GM21825 (cell line): ENCODE data around the gene ARCN1.
"Not testable (repeated sequence)": the region's sequence is repeated elsewhere in the genome, so short reads cannot be mapped to it uniquely, and the experiment has no call there.

Source experiments
- ATAC-seq: cut with Tn5 transposase; IDR thresholded peaks from one replicate; pipeline ENCODE4 v1.9.1; 2021; ENCODE audit warnings: mild to moderate bottlenecking, moderate library complexity; ENCODE audit not compliant: unreplicated experiment

ARCN1 gene

DNA sequence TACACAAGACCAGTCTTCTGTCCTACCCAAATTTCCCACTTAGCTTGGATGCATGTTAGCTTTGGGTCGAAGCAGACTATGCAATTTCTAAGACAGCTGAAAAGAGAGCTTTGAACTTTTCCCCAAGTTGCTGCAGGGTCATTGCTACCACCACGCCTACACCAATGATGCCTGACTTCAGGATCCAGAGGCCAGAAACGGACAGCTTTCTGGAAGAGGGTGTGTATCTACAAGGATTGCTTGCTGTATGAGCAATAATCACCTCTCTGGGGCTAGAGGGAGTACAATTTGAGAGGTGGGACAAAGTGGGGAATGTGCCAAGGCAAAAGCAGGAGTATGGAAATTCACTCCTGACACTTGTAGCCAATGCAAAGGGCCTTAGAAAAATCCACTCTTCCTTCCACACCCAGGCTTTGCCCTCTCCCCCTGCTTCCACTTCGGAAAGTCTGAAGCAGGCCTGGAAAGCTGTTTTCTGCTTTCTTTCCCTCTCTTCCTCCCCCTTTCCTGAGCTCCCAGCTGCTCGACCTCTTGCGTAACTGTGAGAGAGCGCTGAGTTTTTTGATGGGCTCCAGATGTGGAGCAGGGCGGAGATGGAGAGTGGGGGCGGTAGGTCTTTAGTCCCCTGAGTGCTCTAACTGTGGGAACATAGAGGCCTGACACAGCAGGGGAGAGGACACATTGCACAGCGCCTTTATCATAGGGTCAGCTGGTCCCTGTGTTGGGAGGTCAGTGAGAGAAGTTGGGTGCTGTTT is 33.1 kb downstream of the ARCN1 start:
- no peak for ATAC-seq

DNA sequence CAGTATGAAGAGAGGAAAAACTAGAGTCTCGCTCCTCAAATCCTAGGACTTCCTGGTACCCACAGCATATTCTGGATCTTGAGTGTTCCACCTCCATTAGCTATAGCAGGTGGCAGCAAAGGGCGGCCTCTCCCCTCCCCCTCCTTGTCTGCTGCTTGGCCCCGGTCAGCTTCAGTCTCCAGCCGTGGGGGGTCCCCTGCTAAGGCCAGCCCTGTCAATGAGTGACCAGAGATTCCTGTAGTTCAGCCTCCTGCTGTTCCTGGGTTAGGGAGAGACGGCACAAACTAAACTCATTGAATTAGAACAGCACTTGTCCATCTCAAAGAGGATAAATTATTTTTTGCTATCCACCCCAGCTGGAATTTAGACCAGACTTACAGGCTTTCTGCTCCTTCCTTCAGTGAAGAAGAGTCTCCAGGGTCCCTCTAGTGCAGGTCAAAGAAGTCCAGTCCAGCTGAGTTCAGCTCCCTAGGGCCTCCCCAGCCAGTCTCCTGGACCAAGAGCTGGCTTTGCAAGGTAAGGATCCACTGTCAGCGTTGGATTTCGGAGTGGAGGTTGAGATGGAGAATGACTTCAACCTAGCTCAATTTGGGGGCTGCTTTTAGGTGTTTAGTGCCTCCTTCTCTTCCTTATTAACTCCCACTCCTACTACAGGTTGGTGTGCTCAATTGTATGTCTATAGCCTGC is 34.1 kb downstream of the ARCN1 start:
- ATAC-seq, result no peak

DNA sequence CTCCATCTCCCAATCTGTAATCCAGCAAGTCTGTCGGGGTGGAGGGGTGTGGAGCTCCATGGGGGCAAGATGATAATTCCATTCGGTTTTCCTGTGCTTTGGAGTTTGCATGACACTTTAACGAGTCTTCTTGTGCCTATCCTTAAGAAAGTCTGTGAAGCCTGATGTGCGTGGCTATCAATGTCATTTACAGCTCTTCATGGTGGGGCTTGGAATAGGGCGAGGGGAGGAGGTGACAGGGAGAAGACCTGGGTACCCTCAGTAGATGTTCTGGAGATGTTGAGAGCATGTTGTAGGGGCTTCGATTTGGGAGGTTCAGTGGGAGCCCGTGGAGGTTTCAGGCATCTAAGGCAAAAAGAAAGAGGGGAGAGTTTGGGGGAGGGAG is 34.6 kb downstream of the ARCN1 start:
- ATAC-seq, result no peak

DNA sequence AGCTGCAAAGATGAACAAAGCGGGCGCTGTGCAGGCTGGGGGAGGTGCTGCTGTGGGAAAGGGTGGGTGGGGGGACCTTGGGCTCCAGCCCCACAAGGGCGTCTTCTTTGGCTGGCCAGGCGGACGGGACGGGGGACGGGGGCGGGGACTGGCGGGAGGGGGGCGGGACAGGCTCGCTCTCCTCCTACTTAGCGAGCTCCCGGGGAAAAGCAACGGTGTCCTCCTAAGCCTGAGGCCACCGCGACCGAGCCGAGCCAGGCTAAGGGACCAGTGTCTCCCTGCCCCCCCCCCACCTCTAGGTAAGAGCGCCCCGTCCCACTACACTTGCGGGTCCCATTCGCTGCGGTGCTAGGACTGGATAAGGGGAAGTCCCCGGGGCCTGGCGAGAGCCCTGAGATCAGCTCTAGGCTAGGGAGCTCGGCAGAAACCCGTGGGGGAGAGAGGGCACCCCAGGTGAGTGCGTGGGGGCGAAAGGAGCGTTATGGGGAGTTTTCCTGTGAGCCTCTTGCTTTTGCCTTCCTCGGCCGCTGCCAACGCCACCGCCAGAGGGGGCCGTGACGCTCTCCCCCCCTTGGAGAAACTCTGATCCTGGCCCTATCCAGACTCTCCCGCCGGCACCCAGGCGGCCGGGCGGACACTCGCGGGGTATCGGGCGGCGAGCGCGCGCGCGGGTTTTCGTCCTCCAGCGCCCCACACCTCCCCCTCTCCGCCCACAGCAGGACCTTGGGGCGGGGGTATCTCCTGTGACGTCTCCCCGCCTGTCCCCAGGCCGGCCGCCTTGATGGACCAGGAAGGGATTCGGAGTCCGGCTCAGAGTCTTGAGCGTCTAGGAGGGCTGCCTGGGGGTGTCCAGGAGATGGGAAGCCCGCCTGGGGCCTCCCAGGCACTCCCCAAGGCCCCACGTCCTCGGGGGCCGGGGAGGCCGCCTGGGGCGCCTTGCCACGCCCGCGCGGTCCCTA is 35.5 kb downstream of the ARCN1 start, which contains the start of gene PHLDB1:
Gene PHLDB1, plus strand, starts transcription at position 215 of the 959 bp plus-strand sequence. CDS start 6,222 bp downstream, outside the sequence.
- ATAC-seq, result no peak

GRCh38 chr11:118608360-118609227 is 36.4 kb downstream of the ARCN1 start:
- ATAC-seq, result no peak

DNA sequence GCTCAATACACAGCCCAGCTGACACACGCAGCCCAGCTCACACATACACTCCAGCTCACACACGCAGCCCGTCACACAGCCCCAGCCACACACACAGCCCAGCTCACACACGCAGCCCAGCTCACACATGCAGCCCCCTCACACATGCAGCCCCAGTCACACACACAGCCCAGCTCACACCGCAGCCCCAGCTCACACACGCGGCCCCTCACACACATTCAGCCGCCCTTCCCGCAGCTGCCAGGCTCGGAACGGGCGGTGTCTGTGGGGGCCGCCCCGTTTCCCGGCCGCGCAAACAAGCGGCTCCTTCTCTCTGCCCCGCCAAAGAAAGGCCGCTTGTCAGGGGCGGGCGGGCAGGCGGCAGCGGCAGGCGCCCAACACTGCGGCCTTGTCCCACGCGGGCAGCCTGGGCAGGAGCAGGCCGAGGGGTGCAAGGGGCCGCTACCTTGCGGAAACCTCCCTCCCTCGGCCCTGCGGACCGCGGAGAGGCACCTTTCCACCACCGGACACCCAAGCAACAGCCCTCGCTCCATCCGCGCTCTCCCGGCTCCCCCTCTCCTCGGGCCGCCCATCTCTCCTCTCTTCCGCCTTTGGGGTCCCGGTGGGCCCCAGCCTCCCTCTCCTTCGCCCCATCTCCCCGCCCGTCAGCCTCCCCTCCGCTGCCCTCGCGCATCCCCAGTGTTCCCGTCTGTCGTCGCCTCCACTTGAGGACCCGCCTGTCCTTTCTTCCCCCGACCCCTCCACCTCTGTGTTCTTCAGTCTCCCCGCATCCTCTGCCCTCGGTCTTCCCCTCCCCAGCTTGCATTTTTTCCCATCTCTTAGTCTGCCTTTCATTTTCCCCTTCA is 37.4 kb downstream of the ARCN1 start:
- ATAC-seq, result no peak

DNA sequence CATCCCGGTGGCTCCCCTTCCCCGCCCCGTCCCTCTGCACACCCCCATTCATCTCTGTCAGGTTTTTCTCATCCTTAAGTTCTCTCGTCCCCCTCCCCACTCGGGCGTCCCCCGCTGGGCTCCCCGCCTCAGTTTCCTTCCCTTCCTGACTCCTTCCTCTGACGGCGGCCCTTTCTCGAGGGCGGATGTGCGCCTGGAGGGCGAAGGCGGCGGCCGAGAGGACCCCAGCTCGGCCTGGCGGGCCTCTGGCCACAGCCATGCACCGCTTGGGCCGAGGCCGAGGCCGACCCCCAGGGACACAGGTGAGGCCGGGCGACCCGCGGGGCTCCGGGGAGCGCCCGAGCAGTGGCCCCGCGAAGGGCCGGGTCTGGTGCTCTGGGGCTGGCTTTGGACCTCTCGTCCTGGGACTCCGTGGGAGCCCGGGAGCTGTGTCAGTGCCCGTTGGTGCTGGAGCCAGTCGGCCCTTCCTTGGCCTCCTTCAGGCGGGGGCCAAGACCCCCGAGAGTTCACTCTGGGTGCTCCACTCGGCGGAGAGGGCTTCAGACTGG is 38.1 kb downstream of the ARCN1 start:
- no peak for ATAC-seq

GRCh38 chr11:118610773-118611432 is 38.7 kb downstream of the ARCN1 start:
- no peak for ATAC-seq

- ATAC-seq, result not testable (repeated sequence)
Observed at GRCh38 chr11:118611433-118611795, 39.2 kb downstream of the ARCN1 start.

DNA sequence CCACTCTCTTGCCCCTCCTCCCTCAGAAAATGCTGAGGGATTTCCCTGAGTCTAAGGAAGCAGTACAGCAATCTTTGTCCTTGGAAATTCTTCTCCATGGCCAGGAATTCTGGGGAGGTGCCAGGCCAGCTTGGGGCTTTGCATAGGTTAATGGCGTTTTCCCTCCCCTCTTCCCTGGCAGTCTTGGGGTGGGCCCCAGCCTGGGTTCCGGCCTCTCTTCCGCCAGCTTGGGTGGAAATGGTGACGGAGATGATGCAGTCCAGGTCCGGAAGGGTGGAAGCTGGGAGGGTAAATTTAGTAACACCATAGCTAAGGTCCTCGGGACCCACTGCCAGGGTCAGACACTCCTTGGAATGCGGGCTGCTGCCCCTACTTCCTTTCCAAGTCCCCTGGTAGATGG is 40.2 kb downstream of the ARCN1 start:
- ATAC-seq, result no peak

DNA sequence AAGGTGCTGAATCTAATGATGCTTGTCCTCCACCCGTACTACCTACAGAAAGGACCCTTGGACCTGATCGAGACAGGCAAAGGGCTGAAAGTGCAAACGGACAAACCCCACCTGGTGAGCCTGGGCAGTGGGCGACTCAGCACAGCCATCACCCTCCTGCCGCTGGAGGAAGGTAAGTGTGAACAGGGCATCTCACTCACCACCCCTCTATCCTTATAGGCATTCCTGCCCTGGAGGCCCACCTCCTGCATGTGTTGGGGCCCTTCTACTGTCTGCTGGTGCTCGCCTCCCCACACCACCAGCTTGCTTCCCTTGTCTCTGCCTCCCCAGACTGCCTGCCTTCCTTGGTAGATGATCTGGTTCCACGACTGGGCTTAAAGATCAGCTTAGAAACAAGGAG is 42.3 kb downstream of the ARCN1 start:
- ATAC-seq, result no peak

DNA sequence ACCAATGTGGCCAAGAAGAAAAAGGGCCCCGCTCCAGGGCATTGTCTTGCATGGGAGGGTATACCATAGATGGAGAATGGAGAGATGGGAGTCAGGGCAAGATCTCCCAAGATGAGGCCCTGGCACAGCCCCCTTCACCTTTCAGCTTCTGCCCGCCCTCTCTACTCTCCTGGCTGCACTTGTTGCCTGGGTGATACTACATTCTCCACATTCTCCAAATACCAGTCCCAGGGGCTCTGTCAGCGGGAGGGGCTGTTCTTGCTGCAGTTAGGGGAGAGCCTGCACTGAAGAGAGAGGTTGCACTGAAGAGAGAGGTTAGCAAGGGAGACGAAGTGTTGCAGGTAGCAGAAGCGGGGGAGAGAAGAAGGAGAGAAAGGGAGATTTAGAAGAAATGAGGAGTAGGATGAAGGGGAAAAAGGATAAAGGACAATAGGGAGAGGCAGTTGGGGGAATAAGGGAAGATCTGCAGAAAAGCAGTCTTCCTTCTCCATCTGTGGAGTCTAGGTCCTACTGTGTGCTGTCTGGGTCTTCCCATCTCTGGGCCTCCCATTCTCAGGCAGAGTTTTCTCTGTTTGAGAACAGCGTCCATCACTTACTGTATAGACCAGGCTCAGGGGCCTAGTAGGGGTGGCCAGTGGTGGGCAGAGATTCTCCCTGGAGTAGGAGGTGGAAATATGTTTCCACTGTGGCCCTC is 43.2 kb downstream of the ARCN1 start:
- ATAC-seq, result no peak

DNA sequence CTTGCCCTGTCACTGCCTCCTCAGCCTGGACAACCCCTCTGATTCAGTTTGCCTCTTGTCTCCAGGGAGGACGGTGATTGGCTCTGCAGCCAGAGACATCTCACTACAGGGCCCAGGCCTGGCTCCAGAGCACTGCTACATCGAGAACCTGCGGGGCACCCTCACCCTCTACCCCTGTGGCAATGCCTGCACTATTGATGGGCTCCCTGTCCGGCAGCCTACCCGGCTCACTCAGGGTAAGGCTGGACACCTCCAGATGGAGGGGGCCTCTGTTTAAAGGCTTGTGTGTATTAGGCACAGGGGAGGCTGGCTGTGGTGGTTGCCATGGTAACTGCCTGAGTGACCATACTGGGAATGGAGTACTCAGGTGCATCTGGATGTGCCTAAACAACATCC is 43.8 kb downstream of the ARCN1 start:
- ATAC-seq, result no peak

- no peak for ATAC-seq
Observed at GRCh38 chr11:118618115-118618990, 46.1 kb downstream of the ARCN1 start.

DNA sequence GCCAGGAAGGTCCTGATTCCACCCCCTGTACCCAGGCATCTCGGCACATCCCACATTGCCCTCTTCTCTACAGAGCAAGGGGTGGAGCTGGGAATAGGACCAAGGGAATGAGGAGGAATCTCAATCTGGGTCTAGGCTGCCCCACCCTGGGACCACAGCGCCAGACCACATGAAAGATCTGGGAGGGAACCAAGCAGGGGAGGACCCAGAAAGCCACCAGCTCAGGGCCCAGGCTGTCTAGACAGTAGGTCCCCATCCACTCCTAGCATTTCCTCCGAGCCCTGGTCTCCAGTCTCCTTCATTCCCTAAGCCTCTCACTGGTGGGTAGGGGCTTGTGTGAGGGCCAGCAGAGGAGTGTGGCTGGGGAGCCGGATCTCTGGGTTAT is 46.8 kb downstream of the ARCN1 start:
- no peak for ATAC-seq

GRCh38 chr11:118619444-118620197 is 47.4 kb downstream of the ARCN1 start:
- no peak for ATAC-seq
